Brain microvascular endothelial cell (primary cell): ENCODE measurements around the gene ATXN10.

Experiments
- DNase-seq: peaks from one replicate; pipeline ENCODE4 v3.0.0-alpha.2; 2020
- H3K27ac ChIP-seq: fragments of 250-450 bp; sonication (Bioruptor Pico); 2 replicates; pipeline ENCODE4 v1.5.1; 2020; ENCODE audit warnings: mild to moderate bottlenecking, moderate library complexity
- H3K27me3 ChIP-seq: fragments of 250-450 bp; sonication (Bioruptor Pico); replicated peaks from 2 replicates; pipeline ENCODE4 v1.5.1; 2020; ENCODE audit warnings: mild to moderate bottlenecking
- H3K36me3 ChIP-seq: fragments of 250-450 bp; sonication (Bioruptor Pico); replicated peaks from 2 replicates; pipeline ENCODE4 v1.5.1; 2020; ENCODE audit warnings: mild to moderate bottlenecking
- H3K4me3 ChIP-seq: 2 replicates; pipeline ENCODE4 v1.5.1; 2011; ENCODE audit warnings: low read depth, mild to moderate bottlenecking, control low read depth, low read length, moderate library complexity
- CTCF ChIP-seq: IDR thresholded peaks from 2 replicates; pipeline ENCODE4 v1.5.1; 2011; ENCODE audit warnings: low read depth, mild to moderate bottlenecking, moderate library complexity, low read length, control low read depth, inconsistent platforms; ENCODE audit errors: missing control alignments
- in situ Hi-C: cut with HindIII; loops from 2 replicates; pipeline ENCODE4 v1.10.0; 2017; ENCODE audit warnings: low sequenced_read_pairs, low pct_ligation_motif_present

The ATXN10 gene

DNA sequence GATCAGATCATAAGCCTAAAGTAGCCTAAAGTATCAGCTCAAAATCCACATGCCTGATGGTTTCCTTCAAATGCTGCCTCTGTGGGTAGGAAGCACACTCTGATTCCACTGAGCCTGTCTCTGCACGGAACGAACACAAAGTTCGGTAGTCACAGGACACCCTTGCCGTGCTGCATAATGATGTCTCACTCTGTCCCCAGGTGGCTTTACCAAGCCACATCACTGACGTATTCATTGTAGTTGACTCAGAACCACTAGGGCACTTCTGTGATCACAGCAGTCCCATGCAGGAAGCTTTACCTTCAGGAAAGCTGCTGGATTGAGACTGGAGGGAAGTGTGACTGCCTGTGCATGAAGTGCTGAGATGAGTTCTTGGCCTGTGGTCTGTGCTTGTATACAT is 147.7 kb downstream of the ATXN10 start:
- in situ Hi-C loops, result no loop called here
- no peak for TF ChIP-seq CTCF
- no peak for DNase-seq
- no peaks in the 10 kb centered on the region for H3K27me3 ChIP-seq
- H3K36me3 ChIP-seq, result peaks cover 5% of the 10 kb centered on the region
- no peak overlapping the region for H3K4me3 ChIP-seq
- no peak overlapping the region for H3K27ac ChIP-seq

DNA sequence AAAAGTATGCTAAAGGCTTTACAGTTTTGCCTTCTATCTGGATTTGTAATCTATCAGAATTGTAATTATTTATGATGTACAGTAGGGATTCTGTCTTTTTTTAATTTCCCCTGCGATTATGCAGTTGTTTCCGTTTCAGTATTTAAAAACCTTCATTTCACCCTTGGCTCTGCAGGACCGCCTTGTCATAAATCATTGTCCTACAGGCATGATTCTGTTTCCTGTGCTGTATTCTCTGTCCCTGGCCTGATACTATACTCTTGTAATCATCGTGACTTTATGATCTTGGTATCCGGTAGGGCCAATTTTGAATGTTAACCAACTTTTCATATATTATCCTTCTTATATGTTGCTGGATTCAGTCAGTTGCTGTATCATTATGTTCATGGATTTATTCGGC is 151.7 kb downstream of the ATXN10 start:
- no peak for TF ChIP-seq CTCF
- Histone ChIP-seq H3K27ac (no peak overlapping the region), H3K27me3 (no peaks in the 10 kb centered on the region), H3K4me3 (no peak overlapping the region), H3K36me3 (no peaks in the 10 kb centered on the region)
- no peak for DNase-seq
- in situ Hi-C loops, result no loop called here

DNA sequence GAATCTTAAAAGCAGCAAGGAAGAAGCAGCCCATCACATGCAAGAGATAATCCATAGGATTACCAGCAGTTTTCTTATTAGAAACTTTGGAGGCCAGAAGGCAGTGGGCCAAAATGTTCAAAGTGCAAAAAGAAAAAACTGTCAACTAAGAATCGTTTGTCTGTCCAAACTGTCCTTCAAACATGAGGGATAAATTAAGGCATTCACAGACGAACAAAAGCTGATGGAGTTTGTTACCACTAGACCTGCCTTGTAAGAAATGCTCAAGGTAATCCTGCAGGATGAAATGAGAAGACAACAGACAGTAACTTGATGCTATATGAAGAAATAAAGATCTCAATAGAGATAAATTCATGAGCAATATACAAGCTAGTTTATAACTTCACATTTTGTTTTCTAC is 154.9 kb downstream of the ATXN10 start:
- no peaks in the 10 kb centered on the region for H3K36me3 ChIP-seq
- no peak for TF ChIP-seq CTCF
- H3K27ac ChIP-seq, result no peak overlapping the region
- no peaks in the 10 kb centered on the region for H3K27me3 ChIP-seq
- in situ Hi-C loops, result no loop called here
- no peak for DNase-seq
- H3K4me3 ChIP-seq, result no peak overlapping the region

DNA sequence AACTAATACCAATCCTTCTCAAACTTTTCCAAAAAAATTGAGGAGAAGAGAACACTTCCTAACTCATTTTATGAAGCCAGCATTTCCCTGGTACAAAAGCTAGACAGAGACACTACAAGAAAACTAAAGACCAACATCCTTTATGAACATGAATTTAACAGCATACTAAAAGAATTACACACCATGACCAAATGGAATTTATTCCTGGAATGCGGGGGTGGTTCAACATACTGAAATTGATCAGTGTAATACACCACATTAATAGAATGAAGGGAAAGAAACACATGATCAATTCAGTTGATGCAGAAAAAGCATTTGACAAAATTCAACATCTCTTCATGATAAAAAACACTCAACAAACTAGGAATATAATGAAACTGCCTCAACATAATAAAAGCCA is 157.2 kb downstream of the ATXN10 start:
- in situ Hi-C loops, result no loop called here
- DNase-seq, result no peak
- H3K4me3 ChIP-seq, result no peak overlapping the region
- H3K27me3 ChIP-seq, result no peaks in the 10 kb centered on the region
- no peak overlapping the region for H3K27ac ChIP-seq
- no peaks in the 10 kb centered on the region for H3K36me3 ChIP-seq
- TF ChIP-seq CTCF, result no peak

GRCh38 chr22:45830531-45831245 is 159.1 kb downstream of the ATXN10 start:
- TF ChIP-seq CTCF, result no peak
- Histone ChIP-seq H3K36me3 (no peaks in the 10 kb centered on the region), H3K4me3 (no peak overlapping the region), H3K27ac (peak overlapping the region; percentile 62), H3K27me3 (no peaks in the 10 kb centered on the region)
- peak; percentile 29 for DNase-seq
- in situ Hi-C loops, result no loop called here

- TF ChIP-seq CTCF, result peak; percentile 74
- in situ Hi-C loops, result no loop called here
- H3K27me3 ChIP-seq, result no peaks in the 10 kb centered on the region
- DNase-seq, result peak; percentile 13
- no peak overlapping the region for H3K4me3 ChIP-seq
- no peaks in the 10 kb centered on the region for H3K36me3 ChIP-seq
- peak overlapping the region; percentile 62 for H3K27ac ChIP-seq
These were observed 159.8 kb downstream of the ATXN10 start for GRCh38 chr22:45831394-45831793.
